A549 (cell line): Measurements from ENCODE around the gene PARP8. TPM values are rescaled to one million over a fixed set of nuclear protein-coding genes. Genes with fewer than 3 reads are reported as not detected.

Source experiments
- polyA plus RNA-seq, 4 experiments: library from polyadenylated mRNA; depleted of rRNA in 3 of 4; stranded (reverse); fragments of >200 nt; fragmentation: RNase III in 1 of 4; extraction: RNeasy Plus Mini Kit Qiagen cat#74134 plus additional on column Dnase treatment in 1 of 4; gene quantifications; 2 replicates in 3 of 4; 3 replicates in 1 of 4; pipeline ENCODE4 v1.2.3, GENCODE V29; 2011 to 2017

The PARP8 gene
- polyA plus RNA-seq, 2 of the 4 experiments (the other 2 are of a cell fraction) = 0.01 to 0.48 TPM

Other genes with a start within 250 kb of the PARP8 start
- 8.8 and 11.9 TPM in 2 replicates for gene EMB, start 225.3 kb upstream of the PARP8 start, polyA plus RNA-seq (2011; rRNA removed)
- gene EMB, start 225.3 kb upstream of the PARP8 start, polyA plus RNA-seq (2017; fragmentation: RNase III; extraction: RNeasy Plus Mini Kit Qiagen cat#74134 plus additional on column Dnase treatment) = 4.6 to 5.2 TPM (median 4.6 TPM) in 3 replicates